ENCODE results near the gene GPR176.
A peak's percentile ranks its signal among the peaks of the same experiment; 100 is the strongest.

DNA sequence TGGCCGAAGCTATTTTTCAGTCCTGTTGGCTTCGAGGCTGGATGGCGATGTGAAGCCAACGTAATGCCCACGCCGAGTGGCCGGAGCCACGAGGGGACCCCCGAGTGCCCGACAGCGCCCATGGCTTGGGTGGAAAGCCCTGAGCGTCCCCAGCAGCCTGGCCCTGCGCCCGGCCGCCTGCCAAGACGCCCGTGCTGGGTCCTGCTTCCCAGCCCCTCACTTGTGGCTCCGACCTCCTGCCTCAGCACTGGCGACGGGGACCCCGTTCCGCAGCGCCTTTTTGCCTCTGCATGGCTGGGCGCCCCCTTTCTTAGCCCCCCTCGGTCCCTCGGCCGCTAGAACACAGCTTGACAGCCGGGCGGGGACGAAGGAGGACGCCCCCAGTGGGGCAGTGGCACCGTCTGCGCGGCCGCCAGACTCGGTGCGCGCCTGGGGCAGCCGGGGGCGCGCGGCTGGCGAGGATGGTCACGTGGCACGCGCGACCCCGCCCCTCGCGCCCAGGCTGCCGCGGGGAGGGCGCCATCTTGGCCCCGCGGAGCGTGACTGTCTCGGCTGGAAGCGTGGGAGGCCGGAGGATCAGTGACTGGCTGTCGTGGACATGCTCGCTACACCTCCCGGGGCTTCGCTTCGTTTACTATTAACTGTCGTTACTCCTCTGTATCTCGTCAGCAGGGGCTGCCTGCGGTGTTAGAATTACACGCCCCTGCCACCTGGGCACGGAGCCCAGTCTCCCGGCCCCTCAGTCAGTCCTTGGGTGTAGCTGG is 626 bp upstream of the GPR176 start:
- TF ChIP-seq, protein P1, sequence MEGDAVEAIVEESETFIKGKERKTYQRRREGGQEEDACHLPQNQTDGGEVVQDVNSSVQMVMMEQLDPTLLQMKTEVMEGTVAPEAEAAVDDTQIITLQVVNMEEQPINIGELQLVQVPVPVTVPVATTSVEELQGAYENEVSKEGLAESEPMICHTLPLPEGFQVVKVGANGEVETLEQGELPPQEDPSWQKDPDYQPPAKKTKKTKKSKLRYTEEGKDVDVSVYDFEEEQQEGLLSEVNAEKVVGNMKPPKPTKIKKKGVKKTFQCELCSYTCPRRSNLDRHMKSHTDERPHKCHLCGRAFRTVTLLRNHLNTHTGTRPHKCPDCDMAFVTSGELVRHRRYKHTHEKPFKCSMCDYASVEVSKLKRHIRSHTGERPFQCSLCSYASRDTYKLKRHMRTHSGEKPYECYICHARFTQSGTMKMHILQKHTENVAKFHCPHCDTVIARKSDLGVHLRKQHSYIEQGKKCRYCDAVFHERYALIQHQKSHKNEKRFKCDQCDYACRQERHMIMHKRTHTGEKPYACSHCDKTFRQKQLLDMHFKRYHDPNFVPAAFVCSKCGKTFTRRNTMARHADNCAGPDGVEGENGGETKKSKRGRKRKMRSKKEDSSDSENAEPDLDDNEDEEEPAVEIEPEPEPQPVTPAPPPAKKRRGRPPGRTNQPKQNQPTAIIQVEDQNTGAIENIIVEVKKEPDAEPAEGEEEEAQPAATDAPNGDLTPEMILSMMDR (IDR thresholded peaks at IDR 0.05): peak in 1 of 4 experiments; percentile 10
- TF ChIP-seq POLR2A (IDR thresholded peaks at IDR 0.05) (no peak), POLR2AphosphoS5 (IDR thresholded peaks at IDR 0.05) (peak in 3 of 4 donors; percentile 66 to 90 (median 72))

Data from sigmoid colon (tissue), 4 donors.